Measurements from ENCODE around the gene L3MBTL1. TPM values are rescaled to one million over a fixed set of nuclear protein-coding genes. Genes with fewer than 3 reads are reported as not detected.

Gene L3MBTL1
- total RNA-seq, 2 experiments from 2014 or later: 7.0 to 7.3 TPM

DNA sequence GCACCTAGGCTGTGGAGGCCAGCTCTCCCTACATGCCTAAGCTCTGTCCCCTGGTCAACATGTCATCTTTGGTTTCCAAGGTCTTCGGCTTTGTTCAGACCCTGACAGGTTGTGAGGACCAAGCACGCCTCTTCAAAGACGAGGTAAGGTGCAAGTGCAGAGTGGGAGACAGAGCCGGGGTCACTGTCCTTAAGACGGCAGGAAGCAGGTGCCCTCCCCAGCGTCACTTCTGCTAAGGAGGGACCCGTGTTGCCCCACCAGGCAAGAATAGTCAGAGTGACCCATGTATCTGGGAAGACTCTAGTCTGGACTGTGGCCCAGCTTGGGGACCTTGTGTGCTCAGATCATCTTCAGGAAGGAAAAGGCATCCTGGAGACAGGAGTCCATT lies 33.2 kb downstream of the L3MBTL1 start:
- ChIA-PET CTCF (interaction anchor here (1.3 kb wide), 1 partner anchor 152 kb away, joined by 3 read pairs; no protein-coding TSS in a partner anchor), POLR2A (no interaction called here)
- Mint-ChIP-seq H3K27me3 (no peaks in the 10 kb centered on the region), H3K4me3 (no peak overlapping the region), H3K27ac (no peak overlapping the region), H3K4me1 (ENCODE audit: low read depth) (no peaks in the 10 kb centered on the region), H3K36me3 (ENCODE audit: low read depth) (no peaks in the 10 kb centered on the region), H3K9me3 (no peaks in the 10 kb centered on the region)
- intact Hi-C loops (cut with micrococcal nuclease): no loop called here
- TF ChIP-seq, protein P1, sequence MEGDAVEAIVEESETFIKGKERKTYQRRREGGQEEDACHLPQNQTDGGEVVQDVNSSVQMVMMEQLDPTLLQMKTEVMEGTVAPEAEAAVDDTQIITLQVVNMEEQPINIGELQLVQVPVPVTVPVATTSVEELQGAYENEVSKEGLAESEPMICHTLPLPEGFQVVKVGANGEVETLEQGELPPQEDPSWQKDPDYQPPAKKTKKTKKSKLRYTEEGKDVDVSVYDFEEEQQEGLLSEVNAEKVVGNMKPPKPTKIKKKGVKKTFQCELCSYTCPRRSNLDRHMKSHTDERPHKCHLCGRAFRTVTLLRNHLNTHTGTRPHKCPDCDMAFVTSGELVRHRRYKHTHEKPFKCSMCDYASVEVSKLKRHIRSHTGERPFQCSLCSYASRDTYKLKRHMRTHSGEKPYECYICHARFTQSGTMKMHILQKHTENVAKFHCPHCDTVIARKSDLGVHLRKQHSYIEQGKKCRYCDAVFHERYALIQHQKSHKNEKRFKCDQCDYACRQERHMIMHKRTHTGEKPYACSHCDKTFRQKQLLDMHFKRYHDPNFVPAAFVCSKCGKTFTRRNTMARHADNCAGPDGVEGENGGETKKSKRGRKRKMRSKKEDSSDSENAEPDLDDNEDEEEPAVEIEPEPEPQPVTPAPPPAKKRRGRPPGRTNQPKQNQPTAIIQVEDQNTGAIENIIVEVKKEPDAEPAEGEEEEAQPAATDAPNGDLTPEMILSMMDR (IDR thresholded peaks at IDR 0.05): no peak
- DNase-seq: no peak
- no peak for ATAC-seq

DNA sequence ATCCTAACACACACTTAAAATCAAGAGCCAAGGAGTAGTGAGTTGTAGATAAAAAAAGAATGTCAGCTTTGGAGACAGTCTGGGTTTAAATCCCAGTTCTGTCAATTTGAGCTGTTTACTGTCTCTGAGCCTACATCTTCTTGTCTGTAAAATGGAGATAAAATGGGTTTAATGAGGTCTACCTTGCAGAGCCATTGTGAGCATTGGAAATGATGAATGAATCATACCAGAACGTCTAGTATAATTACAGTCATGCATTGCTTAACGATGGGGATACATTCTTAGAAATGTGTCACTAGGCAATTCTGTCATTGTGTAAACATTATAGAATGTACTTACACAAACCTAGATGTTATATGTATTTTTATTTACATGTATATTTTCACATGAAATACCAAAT lies 33.7 kb downstream of the L3MBTL1 start:
- TF ChIP-seq, protein P1 (IDR thresholded peaks at IDR 0.05): no peak
- Mint-ChIP-seq H3K27me3 (no peaks in the 10 kb centered on the region), H3K36me3 (ENCODE audit: low read depth) (no peaks in the 10 kb centered on the region), H3K4me1 (ENCODE audit: low read depth) (no peaks in the 10 kb centered on the region), H3K27ac (no peak overlapping the region), H3K9me3 (no peaks in the 10 kb centered on the region), H3K4me3 (no peak overlapping the region)
- no peak for DNase-seq
- intact Hi-C loops (cut with micrococcal nuclease): no loop called here
- ATAC-seq: no peak
- ChIA-PET CTCF (interaction anchor here (1.3 kb wide), 1 partner anchor 151 kb away, joined by 3 read pairs; no protein-coding TSS in a partner anchor), POLR2A (no interaction called here)

DNA sequence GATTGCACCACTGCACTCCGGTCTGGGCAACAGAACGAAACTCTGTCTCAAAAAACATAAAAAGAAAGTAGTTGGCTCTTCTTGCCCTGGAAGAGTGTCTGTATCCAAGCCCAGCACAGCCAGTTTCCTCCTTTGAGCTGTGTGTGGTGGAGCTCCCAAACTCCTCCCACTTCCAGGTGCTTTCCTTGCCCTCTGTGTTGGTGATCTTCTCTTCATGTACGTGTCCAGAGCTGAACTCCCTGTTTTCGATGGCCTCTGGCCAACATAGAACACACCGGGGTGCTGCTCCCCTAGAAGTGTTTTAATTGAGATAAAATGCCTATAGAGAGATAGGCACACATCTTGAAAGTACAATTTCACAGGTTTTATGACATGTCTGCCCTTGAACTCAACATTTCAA lies 34.7 kb downstream of the L3MBTL1 start:
- no peak overlapping the region for H3K4me3 Mint-ChIP-seq
- POLR2A ChIA-PET: no interaction called here
- no peaks in the 10 kb centered on the region for H3K36me3 Mint-ChIP-seq (ENCODE audit: low read depth)
- intact Hi-C loops (cut with micrococcal nuclease): no loop called here
- TF ChIP-seq, protein P1 (IDR thresholded peaks at IDR 0.05): no peak
- ATAC-seq: no peak
- no peak for DNase-seq
- no peaks in the 10 kb centered on the region for H3K27me3 Mint-ChIP-seq
- no peak overlapping the region for H3K27ac Mint-ChIP-seq
- H3K4me1 Mint-ChIP-seq (ENCODE audit: low read depth): no peaks in the 10 kb centered on the region
- CTCF ChIA-PET: no interaction called here
- H3K9me3 Mint-ChIP-seq: no peaks in the 10 kb centered on the region

DNA sequence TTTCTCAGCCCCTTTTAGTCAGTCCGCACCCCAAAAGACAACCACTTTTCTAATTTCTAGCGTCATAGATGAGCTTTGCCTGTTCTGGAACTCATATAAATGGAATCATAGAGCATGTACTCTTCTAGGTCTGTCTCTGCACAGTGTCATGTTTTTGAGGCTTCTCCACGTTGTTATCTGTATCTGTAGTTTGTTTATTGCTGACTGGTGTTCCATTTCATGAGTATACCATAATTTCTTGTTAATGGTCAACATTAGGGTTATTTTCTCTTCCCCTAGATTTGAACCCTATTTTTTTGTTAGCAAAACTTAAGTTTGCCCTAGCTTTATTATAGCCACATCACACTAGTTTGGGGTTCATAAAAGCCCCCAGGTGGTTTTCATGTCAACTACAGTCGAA lies 35.2 kb downstream of the L3MBTL1 start:
- H3K4me1 Mint-ChIP-seq (ENCODE audit: low read depth): no peaks in the 10 kb centered on the region
- no peak overlapping the region for H3K27ac Mint-ChIP-seq
- no peaks in the 10 kb centered on the region for H3K9me3 Mint-ChIP-seq
- POLR2A ChIA-PET: no interaction called here
- ATAC-seq (no peak), DNase-seq (no peak)
- peaks cover 2% of the 10 kb centered on the region for H3K36me3 Mint-ChIP-seq (ENCODE audit: low read depth)
- TF ChIP-seq, protein P1 (IDR thresholded peaks at IDR 0.05): no peak
- intact Hi-C loops (cut with micrococcal nuclease): no loop called here
- no peak overlapping the region for H3K4me3 Mint-ChIP-seq
- CTCF ChIA-PET: interaction anchor here (1.0 to 1.2 kb wide), 2 partner anchors 60 to 93 kb away, joined by 3 read pairs; no protein-coding TSS in a partner anchor
- no peaks in the 10 kb centered on the region for H3K27me3 Mint-ChIP-seq

DNA sequence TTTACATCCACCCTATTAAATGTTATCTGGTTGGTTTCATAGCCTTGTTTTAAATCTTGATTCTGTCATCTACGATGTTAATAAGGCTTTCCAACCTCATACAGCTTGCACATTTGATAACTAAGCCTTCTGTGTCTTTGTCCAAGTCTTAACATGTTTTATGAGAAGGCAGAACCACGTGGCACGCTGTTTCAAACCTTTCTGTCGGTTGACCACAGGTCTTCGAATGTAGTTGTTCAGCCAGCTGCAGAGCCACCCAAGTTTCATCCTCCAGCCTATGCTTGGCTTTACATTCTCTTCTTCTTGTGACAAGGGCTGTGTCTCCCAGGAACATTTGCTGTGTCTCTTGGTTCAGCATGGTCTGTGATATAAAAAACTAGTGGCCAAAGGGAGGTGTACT lies 35.6 kb downstream of the L3MBTL1 start:
- TF ChIP-seq, protein P1 (IDR thresholded peaks at IDR 0.05): no peak
- DNase-seq (no peak), ATAC-seq (no peak)
- POLR2A ChIA-PET: no interaction called here
- no peaks in the 10 kb centered on the region for H3K27me3 Mint-ChIP-seq
- intact Hi-C loops (cut with micrococcal nuclease): no loop called here
- H3K4me3 Mint-ChIP-seq: no peak overlapping the region
- H3K36me3 Mint-ChIP-seq (ENCODE audit: low read depth): peaks cover 2% of the 10 kb centered on the region
- no peak overlapping the region for H3K27ac Mint-ChIP-seq
- CTCF ChIA-PET: interaction anchor here (1.0 to 1.2 kb wide), 2 partner anchors 60 to 94 kb away, joined by 3 read pairs; no protein-coding TSS in a partner anchor
- no peaks in the 10 kb centered on the region for H3K4me1 Mint-ChIP-seq (ENCODE audit: low read depth)
- H3K9me3 Mint-ChIP-seq: no peaks in the 10 kb centered on the region

Data from activated CD8-positive, alpha-beta T cell treated with anti-CD3 and anti-CD28 coated beads for 36 hours (primary cell).